ENCODE results near the gene SMPD4.
"Not testable (repeated sequence)": the region's sequence is repeated elsewhere in the genome, so short reads cannot be mapped to it uniquely, and the experiment has no call there.

Gene SMPD4

DNA sequence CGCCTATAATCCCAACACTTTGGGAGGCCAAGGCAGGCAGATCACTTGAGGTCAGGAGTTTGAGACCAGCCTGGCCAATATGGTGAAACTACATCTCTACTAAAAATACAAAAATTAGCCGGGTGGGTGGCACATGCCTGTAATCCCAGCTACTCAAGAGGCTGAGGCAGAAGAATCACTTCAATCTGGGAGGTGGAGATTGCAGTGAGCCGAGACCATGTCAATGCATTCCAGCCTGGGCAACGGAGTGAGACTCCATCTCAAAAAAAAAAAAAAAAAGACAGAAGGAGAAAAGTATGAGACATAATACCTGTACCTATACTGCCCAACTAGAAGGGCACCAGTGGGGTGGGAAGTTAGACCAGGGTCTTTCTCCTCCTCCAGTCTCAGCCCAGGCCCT is 22.0 kb downstream of the SMPD4 start:
- DNase-seq (ENCODE audit: low spot score), result not testable (repeated sequence)

DNA sequence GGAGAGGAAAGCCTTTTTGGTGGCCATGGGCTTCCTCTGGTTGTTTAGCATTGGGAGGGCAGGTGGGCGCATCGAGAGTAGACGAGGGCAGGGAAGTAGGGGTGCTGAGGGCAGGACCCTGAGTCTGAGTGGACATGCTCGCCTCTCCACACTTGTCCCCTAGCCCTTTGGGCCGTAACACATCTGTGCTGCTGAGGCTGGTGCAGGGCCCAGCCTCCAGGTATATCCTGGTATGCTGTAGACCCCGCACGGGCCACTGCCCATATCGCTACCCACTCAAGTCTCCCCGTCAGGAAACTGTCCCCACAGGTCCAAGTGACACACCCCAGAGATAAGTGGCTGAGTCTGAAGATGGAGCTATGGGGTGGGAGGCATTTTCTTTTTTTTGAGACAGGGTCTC is 22.8 kb downstream of the SMPD4 start:
- no peak for DNase-seq (ENCODE audit: low spot score)

DNA sequence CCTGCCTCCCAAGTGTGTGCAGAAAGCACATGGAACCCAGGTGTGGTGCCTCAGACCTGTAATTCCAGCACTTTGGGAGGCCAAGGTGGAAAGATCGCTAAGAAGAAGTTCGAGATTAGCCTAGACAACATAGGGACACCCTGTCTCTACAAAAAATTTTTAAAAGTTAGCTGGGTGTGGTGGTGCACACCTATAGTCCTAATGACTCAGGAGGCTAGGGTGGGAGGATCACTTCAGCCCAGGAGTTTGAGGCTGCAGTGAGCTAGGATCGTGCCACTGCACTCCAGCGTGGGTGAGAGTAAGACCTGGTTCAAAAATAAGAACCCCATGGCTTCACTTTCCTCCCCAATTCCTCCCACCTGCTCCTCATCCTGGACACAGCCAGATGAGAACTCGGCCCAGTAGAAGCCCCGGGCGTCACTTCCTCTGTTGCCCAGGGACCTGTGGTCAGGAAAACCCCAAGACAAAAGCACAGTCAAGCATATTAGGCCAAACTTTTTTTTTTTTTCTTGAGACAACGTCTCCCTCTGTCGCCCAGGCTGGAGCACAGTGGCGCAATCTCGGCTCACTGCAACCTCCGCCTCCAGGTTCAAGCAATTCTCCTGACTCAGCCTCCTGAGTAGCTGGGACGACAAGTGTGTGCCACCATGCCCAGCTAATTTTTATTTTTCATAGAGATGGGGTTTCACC is 23.4 kb downstream of the SMPD4 start:
- peak; percentile 83 for DNase-seq (ENCODE audit: low spot score)

DNA sequence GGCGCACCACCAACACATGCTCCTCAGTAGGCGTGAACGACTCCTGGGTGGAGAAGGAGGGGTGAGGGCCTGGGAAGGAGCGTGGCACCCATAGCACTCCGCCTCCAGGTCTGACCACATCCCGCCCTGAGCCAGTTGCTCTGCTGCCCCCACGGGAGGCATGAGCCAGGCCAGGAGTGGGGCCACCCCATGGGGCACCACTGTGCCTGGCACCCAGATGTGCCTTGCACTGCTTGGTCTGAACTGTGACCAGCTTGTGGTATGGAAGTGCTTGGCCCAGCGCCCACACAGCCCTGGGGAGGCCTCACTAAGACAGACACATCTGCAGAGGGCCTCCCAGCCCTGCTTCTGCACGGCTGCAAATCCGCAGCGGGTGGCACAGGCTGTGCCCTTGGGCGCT is 24.0 kb downstream of the SMPD4 start:
- DNase-seq (ENCODE audit: low spot score), result peak; percentile 71

GRCh38 chr2:130156624-130157004 is 24.8 kb downstream of the SMPD4 start:
- DNase-seq (ENCODE audit: low spot score), result no peak

GRCh38 chr2:130155956-130156623 is 25.3 kb downstream of the SMPD4 start:
- DNase-seq (ENCODE audit: low spot score), result peak; percentile 76

GRCh38 chr2:130154773-130155765 is 26.3 kb downstream of the SMPD4 start:
- DNase-seq (ENCODE audit: low spot score), result no peak

DNA sequence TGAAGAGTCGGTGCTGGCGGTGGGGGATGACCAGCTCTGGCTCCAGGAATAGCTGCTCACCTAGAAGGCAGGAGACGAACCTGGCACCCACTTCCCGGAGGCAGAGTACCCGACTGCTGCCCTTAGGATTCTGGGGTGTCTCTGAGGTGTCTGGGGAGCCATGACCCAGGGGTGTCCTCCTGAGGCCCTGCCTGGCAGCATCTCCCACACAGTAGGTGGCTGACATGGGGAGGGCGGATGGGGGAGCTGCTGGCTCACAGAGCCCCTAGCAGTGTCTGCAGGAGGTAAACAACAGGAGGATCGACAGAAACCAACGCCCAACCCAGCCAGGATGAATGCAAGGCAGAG is 27.0 kb downstream of the SMPD4 start:
- DNase-seq (ENCODE audit: low spot score), result not testable (repeated sequence)

DNA sequence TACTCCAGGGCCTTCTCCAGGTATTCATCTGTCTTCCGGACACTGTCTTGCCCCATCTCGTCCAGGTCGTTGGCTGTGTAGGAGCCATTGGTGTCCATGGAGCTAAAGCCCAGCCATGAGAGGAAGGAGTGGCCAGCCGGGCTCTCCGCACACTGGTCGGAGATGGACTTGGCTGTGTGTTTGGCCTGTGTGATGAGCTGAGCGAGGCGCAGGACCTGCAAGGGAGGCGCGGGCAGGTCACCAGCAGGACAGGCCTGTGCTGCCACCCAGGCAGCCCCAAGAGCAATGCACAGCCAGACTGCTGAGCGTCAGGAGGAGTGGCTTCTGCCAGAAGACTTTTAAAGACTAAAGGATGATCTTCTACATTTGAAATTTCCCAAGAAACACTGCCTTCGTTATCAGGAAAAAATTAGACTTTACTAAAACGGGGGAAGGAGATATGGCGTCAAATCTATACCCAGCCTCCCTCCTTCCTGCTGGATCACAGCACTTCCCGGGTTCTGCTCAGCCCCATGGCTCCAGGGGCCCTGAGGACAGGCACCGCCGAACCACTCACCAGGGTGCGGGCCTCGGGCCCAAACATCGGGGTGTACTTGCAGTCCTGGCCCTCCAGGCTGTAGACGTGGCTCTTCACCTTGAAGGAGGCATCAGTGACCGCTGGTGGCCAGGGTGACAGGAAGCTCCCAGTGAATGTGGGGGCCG is 27.5 kb downstream of the SMPD4 start:
- not testable (repeated sequence) for DNase-seq (ENCODE audit: low spot score)

GRCh38 chr2:130152816-130153595 is 28.4 kb downstream of the SMPD4 start:
- no peak for DNase-seq (ENCODE audit: low spot score)

DNA sequence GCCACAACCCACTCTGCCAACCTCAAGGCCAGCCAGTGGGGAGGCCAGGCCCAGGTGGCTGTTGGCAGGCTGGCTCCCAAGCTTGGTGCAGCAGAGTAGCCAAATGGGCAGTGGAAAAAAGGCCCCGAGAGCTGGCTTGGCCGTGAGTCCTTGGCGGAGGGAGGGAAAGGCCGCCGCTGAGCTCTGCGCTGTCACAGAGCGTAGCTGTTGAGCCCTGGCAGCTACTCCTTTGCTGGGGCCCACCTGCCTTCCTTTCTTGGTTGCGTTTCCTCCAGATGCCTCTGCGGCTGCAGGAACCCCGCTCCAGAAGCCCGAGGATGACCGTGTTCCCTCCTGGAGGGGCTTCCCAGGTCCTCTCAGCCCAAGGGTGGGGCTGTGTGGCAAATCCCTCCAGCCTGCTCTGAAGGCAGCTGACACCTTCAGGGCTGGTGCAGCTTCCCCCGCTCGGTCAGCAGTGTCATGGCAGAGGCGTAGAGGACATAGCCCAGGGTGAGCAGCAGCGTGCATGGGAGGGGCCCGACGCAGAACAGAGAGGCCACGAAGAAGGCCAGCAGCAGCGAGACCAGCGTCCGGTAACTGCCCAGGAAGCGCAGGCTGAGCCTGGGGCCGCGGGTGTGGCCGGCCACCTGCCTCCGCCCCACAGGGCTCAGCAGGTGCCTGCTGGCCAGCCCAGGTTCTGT is 29.1 kb downstream of the SMPD4 start:
- not testable (repeated sequence) for DNase-seq (ENCODE audit: low spot score)

DNA sequence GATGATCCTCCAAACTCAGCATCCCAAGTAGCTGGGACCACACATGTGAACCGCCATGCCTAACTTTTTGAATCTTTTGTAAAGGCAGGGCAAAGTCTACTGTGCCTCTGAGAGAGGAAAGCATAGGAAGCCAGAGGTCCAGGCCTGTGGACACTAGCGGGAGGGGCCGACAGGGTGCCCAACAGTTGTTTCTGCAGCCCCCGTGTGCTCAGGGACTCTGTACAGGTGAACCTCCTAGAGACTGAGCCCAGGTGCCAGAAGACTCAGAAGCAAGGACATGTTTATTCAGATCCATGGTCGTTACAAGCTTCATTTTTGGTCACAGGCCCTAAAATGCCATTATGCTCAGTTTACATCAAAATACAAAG is 30.3 kb downstream of the SMPD4 start:
- not testable (repeated sequence) for DNase-seq (ENCODE audit: low spot score)

DNA sequence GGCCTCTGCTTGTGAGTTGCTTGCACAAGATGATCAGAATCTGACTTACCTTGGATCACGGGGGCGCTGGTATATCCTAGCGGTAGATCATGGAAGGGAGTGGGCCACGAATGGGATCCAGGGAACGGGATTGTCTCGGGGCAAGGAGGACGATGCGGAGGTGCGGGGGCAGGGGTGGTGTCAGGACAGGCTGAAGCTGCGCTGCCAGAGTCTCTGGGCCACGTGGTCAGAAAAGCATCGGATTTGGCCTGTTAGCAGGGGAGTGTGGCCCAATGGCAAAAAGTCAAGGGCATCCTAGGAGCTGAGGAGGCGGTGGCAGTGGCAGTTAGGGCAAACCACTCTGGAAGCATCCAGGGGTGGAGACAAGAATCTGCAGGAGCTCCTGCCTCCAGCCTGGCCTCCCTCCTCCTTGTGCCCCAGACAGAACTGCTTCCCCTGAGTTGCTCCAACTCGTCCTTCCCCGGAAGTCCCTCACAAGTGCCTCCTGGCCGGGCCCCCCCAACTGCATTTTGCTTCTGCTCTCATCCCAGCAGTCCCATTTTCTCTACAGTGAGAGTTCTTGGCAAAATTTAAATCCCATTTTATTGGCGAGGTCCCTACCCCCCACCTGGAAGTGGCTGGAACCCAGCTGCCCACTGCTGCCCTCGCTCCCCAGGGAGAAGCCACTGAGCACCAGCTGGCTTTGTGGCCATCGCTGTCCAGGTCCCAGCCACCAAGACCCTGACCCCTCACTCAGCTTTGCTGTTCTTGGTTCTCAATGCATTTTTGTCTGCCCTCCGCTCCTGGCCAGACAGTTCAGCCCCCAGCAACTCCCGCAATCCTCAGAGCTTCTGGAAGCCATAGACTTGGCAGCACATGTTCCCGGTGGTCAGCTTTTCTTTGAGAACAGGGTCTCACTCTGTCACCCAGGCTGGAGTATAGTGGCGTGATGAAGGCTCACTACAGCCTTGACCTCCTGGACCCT is 30.9 kb downstream of the SMPD4 start:
- no peak for DNase-seq (ENCODE audit: low spot score)

DNA sequence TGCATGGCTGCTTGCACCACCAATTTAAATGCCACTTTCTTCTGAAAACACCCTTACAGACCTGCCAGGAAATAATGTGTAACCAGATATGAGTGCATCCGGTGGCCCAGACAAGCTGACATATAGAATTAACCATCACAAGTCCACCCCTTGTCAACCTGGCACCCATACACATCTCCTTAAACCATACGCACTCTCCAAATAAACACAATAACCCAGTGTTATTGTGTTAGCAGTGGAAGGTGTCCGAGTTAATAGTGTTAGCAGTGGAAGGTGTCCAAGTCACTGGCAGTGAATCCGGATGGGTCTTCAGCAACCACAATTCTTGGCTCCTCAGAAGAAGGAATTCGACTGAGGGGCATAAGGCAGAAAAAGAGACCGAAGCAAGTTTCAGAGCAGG is 32.9 kb downstream of the SMPD4 start:
- not testable (repeated sequence) for DNase-seq (ENCODE audit: low spot score)

DNA sequence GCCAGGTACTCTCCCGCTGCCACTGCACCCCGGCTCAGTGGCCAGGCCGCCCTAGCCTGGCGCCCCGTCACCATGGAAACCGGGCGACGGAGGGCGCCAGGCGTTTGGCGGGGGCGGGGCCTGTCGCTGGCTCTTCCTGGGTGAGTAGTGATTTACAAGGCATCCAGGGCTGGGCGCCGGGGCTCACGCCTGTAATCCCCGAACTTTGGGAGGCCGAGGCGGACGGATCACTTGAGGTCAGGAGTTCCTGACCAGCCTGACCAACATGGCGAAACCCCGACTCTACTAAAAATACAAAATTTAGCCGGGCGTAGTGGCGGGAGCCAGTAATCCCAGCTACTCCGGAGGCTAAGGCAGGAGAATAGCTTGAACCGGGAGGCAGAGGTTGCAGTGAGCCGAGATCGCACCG is 36.4 kb downstream of the SMPD4 start, which contains the start of gene CCDC74B:
CCDC74B (minus strand) TSS at position 107 of the 409 bp plus-strand sequence. CDS start 116 bp downstream, outside the sequence.
- not testable (repeated sequence) for DNase-seq (ENCODE audit: low spot score)

- DNase-seq (ENCODE audit: low spot score), result not testable (repeated sequence)
Measured at GRCh38 chr2:130143266-130144039, 37.9 kb downstream of the SMPD4 start.

- not testable (repeated sequence) for DNase-seq (ENCODE audit: low spot score)
Measured at GRCh38 chr2:130142396-130143265, 38.8 kb downstream of the SMPD4 start.

All from NAMALWA (cell line).